ENCODE results near the gene SULT1E1. TPM values are rescaled to one million over a fixed set of nuclear protein-coding genes. Genes with fewer than 3 reads are reported as not detected.

Gene SULT1E1
- total RNA-seq, 2 experiments from 2014 or later, result not detected

GRCh38 chr4:69849297-69849696, 10.6 kb downstream of the SULT1E1 start:
- TF ChIP-seq CTCF (IDR thresholded peaks at IDR 0.05), result no peak
- ATAC-seq, result no peak
- Mint-ChIP-seq H3K9me3 (no peaks in the 10 kb centered on the region), H3K4me3 (no peak overlapping the region), H3K27me3 (no peaks in the 10 kb centered on the region), H3K36me3 (ENCODE audit: low read depth) (peaks cover 2% of the 10 kb centered on the region), H3K4me1 (ENCODE audit: low read depth) (peaks cover 4% of the 10 kb centered on the region), H3K27ac (no peak overlapping the region)
- no peak for DNase-seq
- CTCF ChIA-PET, result no interaction called here
- intact Hi-C loops (cut with micrococcal nuclease), result no loop called here
- POLR2A ChIA-PET, result no interaction called here

GRCh38 chr4:69848028-69848427, 11.9 kb downstream of the SULT1E1 start:
- ChIA-PET CTCF (no interaction called here), POLR2A (no interaction called here)
- TF ChIP-seq CTCF (IDR thresholded peaks at IDR 0.05), result no peak
- Mint-ChIP-seq H3K27me3 (no peaks in the 10 kb centered on the region), H3K4me1 (ENCODE audit: low read depth) (peaks cover 6% of the 10 kb centered on the region), H3K36me3 (ENCODE audit: low read depth) (peaks cover 2% of the 10 kb centered on the region), H3K9me3 (no peaks in the 10 kb centered on the region), H3K27ac (no peak overlapping the region), H3K4me3 (no peak overlapping the region)
- ATAC-seq, result no peak
- DNase-seq, result no peak
- intact Hi-C loops (cut with micrococcal nuclease), result no loop called here

- no peak overlapping the region for H3K27ac Mint-ChIP-seq
- POLR2A ChIA-PET, result no interaction called here
- CTCF ChIA-PET, result interaction anchor here (1.4 kb wide), 1 partner anchor 9 kb away, joined by 3 read pairs; no protein-coding TSS in a partner anchor
- H3K27me3 Mint-ChIP-seq, result no peaks in the 10 kb centered on the region
- H3K36me3 Mint-ChIP-seq (ENCODE audit: low read depth), result no peaks in the 10 kb centered on the region
- no peak for ATAC-seq
- TF ChIP-seq CTCF (IDR thresholded peaks at IDR 0.05), result no peak
- no peaks in the 10 kb centered on the region for H3K9me3 Mint-ChIP-seq
- DNase-seq, result no peak
- intact Hi-C loops (cut with micrococcal nuclease), result no loop called here
- peaks cover 1% of the 10 kb centered on the region for H3K4me1 Mint-ChIP-seq (ENCODE audit: low read depth)
- no peak overlapping the region for H3K4me3 Mint-ChIP-seq
Observed at GRCh38 chr4:69843932-69844331, 16.0 kb downstream of the SULT1E1 start.

GRCh38 chr4:69843301-69843700, 16.6 kb downstream of the SULT1E1 start:
- ChIA-PET POLR2A (no interaction called here), CTCF (interaction anchor here (1.4 kb wide), 1 partner anchor 10 kb away, joined by 3 read pairs; no protein-coding TSS in a partner anchor)
- intact Hi-C loops (cut with micrococcal nuclease), result no loop called here
- H3K27me3 Mint-ChIP-seq, result no peaks in the 10 kb centered on the region
- H3K9me3 Mint-ChIP-seq, result no peaks in the 10 kb centered on the region
- H3K4me3 Mint-ChIP-seq, result no peak overlapping the region
- no peak for ATAC-seq
- H3K27ac Mint-ChIP-seq, result no peak overlapping the region
- H3K36me3 Mint-ChIP-seq (ENCODE audit: low read depth), result no peaks in the 10 kb centered on the region
- H3K4me1 Mint-ChIP-seq (ENCODE audit: low read depth), result peaks cover 1% of the 10 kb centered on the region
- no peak for TF ChIP-seq CTCF (IDR thresholded peaks at IDR 0.05)
- DNase-seq, result no peak

GRCh38 chr4:69838977-69839376, 21.0 kb downstream of the SULT1E1 start:
- no peak for TF ChIP-seq CTCF (IDR thresholded peaks at IDR 0.05)
- Mint-ChIP-seq H3K27ac (no peak overlapping the region), H3K27me3 (no peaks in the 10 kb centered on the region), H3K4me3 (no peak overlapping the region), H3K36me3 (ENCODE audit: low read depth) (no peaks in the 10 kb centered on the region), H3K4me1 (ENCODE audit: low read depth) (no peaks in the 10 kb centered on the region), H3K9me3 (no peaks in the 10 kb centered on the region)
- CTCF ChIA-PET, result interaction anchor here (0.5 to 0.8 kb wide), 2 partner anchors 16 to 282 kb away, joined by 3 read pairs; no protein-coding TSS in a partner anchor
- no peak for DNase-seq
- POLR2A ChIA-PET, result no interaction called here
- intact Hi-C loops (cut with micrococcal nuclease), result no loop called here
- ATAC-seq, result no peak
